Esophagus muscularis mucosa (tissue), 4 donors: ENCODE measurements around the gene HMMR. TPM values are rescaled to one million over a fixed set of nuclear protein-coding genes. Genes with fewer than 3 reads are reported as not detected.
"Not testable (repeated sequence)": the region's sequence is repeated elsewhere in the genome, so short reads cannot be mapped to it uniquely, and the experiment has no call there.

Experiments
- DNase-seq: peaks from one replicate; pipeline ENCODE4 v3.0.0-alpha.2; 2017; ENCODE audit errors: extremely low spot score
- H3K27ac ChIP-seq, 4 donors: fragments of 200-600 bp; sonication (generic); replicated peaks in 1 of 4; 1 replicate in 3 of 4; 2 replicates in 1 of 4; pipeline ENCODE4 v1.5.1; 2016 to 2019; ENCODE audit warnings: mild to moderate bottlenecking in 1 of 4
- H3K27me3 ChIP-seq, 4 donors: fragments of 200-600 bp; sonication (generic); one replicate each; pipeline versions ENCODE4 v1.5.1 to v1.6.0; 2016 to 2019
- H3K36me3 ChIP-seq, 4 donors: fragments of 200-600 bp; sonication (generic); one replicate each; pipeline ENCODE4 v1.5.1; 2016 to 2019
- H3K4me1 ChIP-seq, 4 donors: fragments of 200-600 bp; sonication (generic); one replicate each; pipeline ENCODE4 v1.5.1; 2016 to 2019
- H3K4me3 ChIP-seq, 4 donors: fragments of 200-600 bp; sonication (generic); 1 replicate in 2 of 4; 2 replicates in 2 of 4; pipeline ENCODE4 v1.5.1; 2016 to 2019; ENCODE audit warnings: mild to moderate bottlenecking in 4 of 4, moderate library complexity in 1 of 4
- H3K9me3 ChIP-seq, 4 donors: fragments of 200-600 bp; sonication (generic); 1 replicate in 3 of 4; 2 replicates in 1 of 4; pipeline ENCODE4 v1.5.1; 2016 to 2019
- EP300 ChIP-seq: sonication (generic); formaldehyde crosslinking; IDR thresholded peaks from one replicate; pipeline ENCODE4 v1.6.1; 2017; ENCODE audit warnings: antibody characterized with exemption
- POLR2A ChIP-seq: fragments of 450-650 bp; IDR thresholded peaks from one replicate; pipeline ENCODE4 v1.6.1; 2017; ENCODE audit warnings: antibody characterized with exemption, moderate library complexity, mild to moderate bottlenecking, low read depth
- POLR2AphosphoS5 ChIP-seq, 2 donors: sonication (generic); formaldehyde crosslinking; IDR thresholded peaks; one replicate each; pipeline ENCODE4 v1.6.1; 2017; ENCODE audit warnings: antibody characterized with exemption in 2 of 2
- WGBS: methylation state at CpG from one replicate; pipeline ENCODE4 v1.1.5; 2018; 5-methylcytosine and 5-hydroxymethylcytosine counted together
- intact Hi-C: fragments of 100-400 bp; cut with DNase I; formaldehyde crosslinking; loops from one replicate; pipeline ENCODE4 v1.15.1; 2023
- small RNA-seq, 3 donors: library from RNA; depleted of rRNA; stranded (forward); fragments of <200 nt; gene quantifications; one replicate each; pipeline ENCODE3, GENCODE V24; 2016
- total RNA-seq, 4 donors: library from RNA; depleted of rRNA; stranded (reverse); fragments of >200 nt; gene quantifications; one replicate each; pipeline versions ENCODE4 v1.1.0 to v1.2.1, GENCODE V29; 2016
- TF ChIP-seq, protein P1 (sequence below), 3 experiments: fragments of 200-600 bp in 2 of 3; fragments of 450-650 bp in 1 of 3; sonication (generic) in 2 of 3; IDR thresholded peaks; one replicate each; pipeline ENCODE4 v1.5.1; 2017 to 2019; ENCODE audit warnings: antibody characterized with exemption in 3 of 3, mild to moderate bottlenecking in 2 of 3, moderate library complexity in 1 of 3

HMMR gene
- total RNA-seq, 4 donors from 2014 or later, result 0.17 to 0.57 (median 0.26) TPM; not detected in 1

DNA sequence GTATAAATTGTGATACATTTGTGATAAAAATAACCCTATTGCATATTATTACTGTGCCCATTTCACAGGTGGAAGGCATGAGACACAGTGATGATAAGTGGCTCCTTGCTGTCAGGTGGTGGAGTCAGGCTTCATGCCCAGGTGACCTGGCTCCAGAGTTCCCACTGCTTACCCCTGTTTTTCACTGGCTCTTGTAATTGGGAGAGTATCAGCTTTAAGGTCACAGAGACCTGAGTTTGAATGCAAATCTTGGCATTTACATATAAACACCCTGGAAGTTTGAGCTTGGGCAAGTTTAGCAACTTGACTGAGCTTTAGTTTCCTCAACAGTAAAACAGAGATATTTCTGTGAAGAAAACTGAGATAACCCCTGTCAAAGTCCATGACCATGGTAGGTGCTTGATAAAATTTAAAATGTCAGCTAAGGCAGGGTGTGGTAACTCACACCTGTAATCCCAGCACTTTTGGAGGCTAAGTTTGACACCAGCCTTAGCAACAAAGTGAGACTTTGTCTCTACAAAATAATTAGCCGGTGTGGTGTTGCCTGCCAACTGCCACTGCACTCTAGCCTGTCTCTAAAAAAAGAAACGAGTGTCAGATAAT, 74.2 kb downstream of the HMMR start:
- intact Hi-C loops, result no loop called here
- 23% methylated on average over 2 of the region's 2 CpGs for WGBS

DNA sequence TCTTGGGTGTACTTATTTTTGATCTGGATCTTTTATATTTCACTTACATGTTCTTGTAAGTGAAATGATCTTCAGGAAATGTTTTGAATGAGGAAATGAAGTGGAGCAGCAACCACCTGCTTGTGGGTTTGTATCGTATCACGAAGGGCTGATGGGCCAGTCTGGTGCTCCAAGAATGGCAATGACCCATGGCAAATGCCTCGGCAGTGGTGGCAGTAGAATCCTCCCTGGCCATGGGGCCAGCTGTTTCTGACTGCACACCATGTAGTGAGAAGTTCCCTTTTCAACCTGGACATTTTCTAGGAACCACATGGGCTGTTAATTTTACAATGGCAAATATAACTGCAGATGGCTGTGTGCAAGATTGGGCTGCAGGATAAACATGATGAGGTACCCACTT, 74.9 kb downstream of the HMMR start:
- H3K9me3 ChIP-seq, result no peaks in the 10 kb centered on the region
- WGBS, result 73% methylated on average over 3 of the region's 3 CpGs
- H3K36me3 ChIP-seq, result no peaks in the 10 kb centered on the region
- intact Hi-C loops, result no loop called here
- no peak overlapping the region for H3K27ac ChIP-seq
- H3K4me3 ChIP-seq, result no peak overlapping the region
- H3K4me1 ChIP-seq, result peaks cover 0 to 6% (median 4%) of the 10 kb centered on the region in 4 donors
- no peaks in the 10 kb centered on the region for H3K27me3 ChIP-seq
- DNase-seq, result no peak
- TF ChIP-seq EP300 (no peak), POLR2A (no peak), POLR2AphosphoS5 (IDR thresholded peaks at IDR 0.05) (no peak)
- TF ChIP-seq, protein P1, sequence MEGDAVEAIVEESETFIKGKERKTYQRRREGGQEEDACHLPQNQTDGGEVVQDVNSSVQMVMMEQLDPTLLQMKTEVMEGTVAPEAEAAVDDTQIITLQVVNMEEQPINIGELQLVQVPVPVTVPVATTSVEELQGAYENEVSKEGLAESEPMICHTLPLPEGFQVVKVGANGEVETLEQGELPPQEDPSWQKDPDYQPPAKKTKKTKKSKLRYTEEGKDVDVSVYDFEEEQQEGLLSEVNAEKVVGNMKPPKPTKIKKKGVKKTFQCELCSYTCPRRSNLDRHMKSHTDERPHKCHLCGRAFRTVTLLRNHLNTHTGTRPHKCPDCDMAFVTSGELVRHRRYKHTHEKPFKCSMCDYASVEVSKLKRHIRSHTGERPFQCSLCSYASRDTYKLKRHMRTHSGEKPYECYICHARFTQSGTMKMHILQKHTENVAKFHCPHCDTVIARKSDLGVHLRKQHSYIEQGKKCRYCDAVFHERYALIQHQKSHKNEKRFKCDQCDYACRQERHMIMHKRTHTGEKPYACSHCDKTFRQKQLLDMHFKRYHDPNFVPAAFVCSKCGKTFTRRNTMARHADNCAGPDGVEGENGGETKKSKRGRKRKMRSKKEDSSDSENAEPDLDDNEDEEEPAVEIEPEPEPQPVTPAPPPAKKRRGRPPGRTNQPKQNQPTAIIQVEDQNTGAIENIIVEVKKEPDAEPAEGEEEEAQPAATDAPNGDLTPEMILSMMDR (IDR thresholded peaks at IDR 0.05), result no peak

More for the DNA sequence above, 74.2 kb downstream of the HMMR start:
- DNase-seq, result no peak
- Histone ChIP-seq H3K4me3 (no peak overlapping the region), H3K36me3 (no peaks in the 10 kb centered on the region), H3K27me3 (no peaks in the 10 kb centered on the region), H3K9me3 (no peaks in the 10 kb centered on the region), H3K4me1 (peaks cover 0 to 8% (median 4%) of the 10 kb centered on the region in 4 donors), H3K27ac (no peak overlapping the region)
- TF ChIP-seq EP300 (no peak), POLR2AphosphoS5 (IDR thresholded peaks at IDR 0.05) (no peak), POLR2A (no peak)
- TF ChIP-seq, protein P1 (IDR thresholded peaks at IDR 0.05), result no peak

DNA sequence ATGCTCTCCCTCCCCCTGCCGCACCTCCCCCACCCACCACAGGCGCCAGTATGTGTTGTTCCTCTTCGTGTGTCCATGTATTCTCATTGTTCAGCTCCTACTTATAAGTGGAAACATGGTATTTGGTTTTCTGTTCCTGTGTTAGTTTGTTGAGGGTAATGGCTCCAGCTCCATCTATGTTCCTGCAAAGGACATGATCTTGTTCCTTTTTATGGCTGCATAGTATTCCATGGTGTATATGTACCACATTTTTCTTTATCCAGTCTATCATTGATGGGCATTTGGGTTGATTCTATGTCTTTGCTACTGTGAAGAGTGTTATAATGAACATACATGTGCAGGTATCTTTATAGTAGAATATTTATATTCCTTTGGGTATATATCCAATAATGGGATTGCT, 76.0 kb downstream of the HMMR start:
- DNase-seq, H3K27me3 ChIP-seq, H3K36me3 ChIP-seq, H3K9me3 ChIP-seq, intact Hi-C loops, H3K27ac ChIP-seq, H3K4me1 ChIP-seq, H3K4me3 ChIP-seq: not testable (repeated sequence)
- WGBS, result 79% methylated on average over 3 of the region's 3 CpGs

DNA sequence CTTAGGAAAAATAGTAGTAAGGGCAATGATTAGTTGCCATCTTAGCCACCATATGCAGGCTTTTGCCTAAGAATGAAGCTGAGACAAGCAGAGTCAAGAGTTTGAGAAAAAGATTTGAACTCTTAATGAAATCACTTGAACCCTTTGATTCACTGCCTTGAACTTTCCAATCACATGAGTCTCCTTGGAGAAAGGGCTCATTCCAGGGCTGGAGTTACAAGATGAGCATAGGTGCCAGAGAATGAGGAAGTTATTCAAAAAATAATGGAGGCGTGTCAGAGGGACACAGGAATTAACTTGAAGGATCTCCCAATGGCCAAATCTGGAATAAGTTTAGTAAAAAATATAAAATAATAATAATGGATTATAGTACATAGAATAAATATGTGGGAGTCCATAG, 80.3 kb downstream of the HMMR start:
- intact Hi-C loops, result no loop called here
- H3K4me1 ChIP-seq, result no peaks in the 10 kb centered on the region
- H3K9me3 ChIP-seq, result no peaks in the 10 kb centered on the region
- H3K27ac ChIP-seq, result no peak overlapping the region
- no peaks in the 10 kb centered on the region for H3K36me3 ChIP-seq
- H3K4me3 ChIP-seq, result no peak overlapping the region
- peaks cover 0 to 4% (median 0%) of the 10 kb centered on the region in 4 donors for H3K27me3 ChIP-seq
- no peak for TF ChIP-seq POLR2A
- TF ChIP-seq POLR2AphosphoS5 (IDR thresholded peaks at IDR 0.05), result no peak
- TF ChIP-seq, protein P1 (IDR thresholded peaks at IDR 0.05), result no peak
- TF ChIP-seq EP300, result no peak
- WGBS, result 81% methylated on average over 1 of the region's 1 CpG
- no peak for DNase-seq

Small RNA genes lying within 50 kb of the gene (small RNA-seq; reads per million reads assigned to genes)
- gene AC008723.1, result 0 reads per million in 3 donors

Other genes with a start within 250 kb of the HMMR start
- 100 to 1,000 TPM in 3 of 4 donors, 10 to 100 TPM in 1; 99.1 to 179 (median 138) TPM for gene CCNG1, start 23.0 kb upstream of the HMMR start, total RNA-seq
- 10 to 100 TPM in 1 of 4 donors, 1 to 10 TPM in 3; 7.6 to 12.5 (median 9.7) TPM for gene NUDCD2, start 530 bp upstream of the HMMR start, total RNA-seq
- 10 to 100 TPM; 42.5 to 60.8 (median 52.5) TPM for gene MAT2B, start 45.0 kb downstream of the HMMR start, total RNA-seq